HUES6 (cell line): ENCODE data around the gene FA2H.

Experiments
- H3K27ac ChIP-seq: 2 replicates; pipeline ENCODE4 v1.7.0; 2013; ENCODE audit warnings: low read depth, mild to moderate bottlenecking, low read length, inconsistent platforms
- H3K27me3 ChIP-seq: 2 replicates; pipeline ENCODE4 v1.6.1; 2013; ENCODE audit warnings: low read length; ENCODE audit not compliant: control insufficient read depth, insufficient read depth
- H3K36me3 ChIP-seq: 2 replicates; pipeline ENCODE4 v1.6.1; 2013; ENCODE audit warnings: low read length; ENCODE audit not compliant: control insufficient read depth, insufficient read depth
- H3K4me1 ChIP-seq: 2 replicates; pipeline ENCODE4 v1.6.1; 2013; ENCODE audit warnings: low read length; ENCODE audit not compliant: control insufficient read depth, insufficient read depth
- H3K4me3 ChIP-seq: 2 replicates; pipeline ENCODE4 v1.5.1; 2013; ENCODE audit warnings: low read depth, low read length
- H3K9ac ChIP-seq: one replicate; pipeline ENCODE4 v1.6.1; 2013; ENCODE audit warnings: mild to moderate bottlenecking, low read length
- H3K9me3 ChIP-seq: 2 replicates; pipeline ENCODE4 v1.6.1; 2013; ENCODE audit warnings: low read depth, low read length; ENCODE audit not compliant: control insufficient read depth, insufficient read depth

FA2H gene

GRCh38 chr16:74734361-74735161, 40.1 kb downstream of the FA2H start:
- 0 out of 2 replicates have a peak overlapping the region, but pooled peaks have one; percentile 13 for H3K27ac ChIP-seq
- no peaks in the 10 kb centered on the region for H3K9me3 ChIP-seq
- H3K9ac ChIP-seq = peak overlapping the region; percentile 40
- peaks cover 56% of the 10 kb centered on the region for H3K4me1 ChIP-seq
- H3K36me3 ChIP-seq = no peaks in the 10 kb centered on the region
- no peaks in the 10 kb centered on the region for H3K27me3 ChIP-seq
- no peak overlapping the region; the same call in 1 of the 2 replicates for H3K4me3 ChIP-seq

- no peaks in the 10 kb centered on the region for H3K27me3 ChIP-seq
- H3K4me3 ChIP-seq = no peak overlapping the region
Measured at GRCh38 chr16:74732707-74733350, 41.8 kb downstream of the FA2H start.

GRCh38 chr16:74731853-74732477, 42.7 kb downstream of the FA2H start:
- Histone ChIP-seq H3K4me1 (peaks cover 43% of the 10 kb centered on the region), H3K27ac (no peak overlapping the region), H3K9ac (no peak overlapping the region), H3K9me3 (peaks cover 5% of the 10 kb centered on the region; the same call in 1 of the 2 replicates), H3K36me3 (no peaks in the 10 kb centered on the region), H3K27me3 (no peaks in the 10 kb centered on the region), H3K4me3 (no peak overlapping the region)

More at GRCh38 chr16:74732707-74733350, 41.8 kb downstream of the FA2H start:
- Histone ChIP-seq H3K9ac (no peak overlapping the region), H3K36me3 (no peaks in the 10 kb centered on the region), H3K4me1 (peaks cover 50% of the 10 kb centered on the region), H3K27ac (no peak overlapping the region), H3K9me3 (no peaks in the 10 kb centered on the region)

- Histone ChIP-seq H3K4me1 (peaks cover 32% of the 10 kb centered on the region), H3K27me3 (no peaks in the 10 kb centered on the region), H3K36me3 (no peaks in the 10 kb centered on the region), H3K27ac (no peak overlapping the region), H3K4me3 (no peak overlapping the region), H3K9me3 (peaks cover 8% of the 10 kb centered on the region; the same call in 1 of the 2 replicates), H3K9ac (peak overlapping the region; percentile 39)
Measured at GRCh38 chr16:74729783-74730683, 44.6 kb downstream of the FA2H start.

- Histone ChIP-seq H3K27ac (no peak overlapping the region), H3K36me3 (no peaks in the 10 kb centered on the region), H3K9me3 (peaks cover 8% of the 10 kb centered on the region; the same call in 1 of the 2 replicates), H3K4me3 (no peak overlapping the region), H3K27me3 (no peaks in the 10 kb centered on the region), H3K9ac (no peak overlapping the region), H3K4me1 (peaks cover 15% of the 10 kb centered on the region)
Measured at GRCh38 chr16:74727903-74728302, 46.7 kb downstream of the FA2H start.

- no peak overlapping the region for H3K9ac ChIP-seq
- no peaks in the 10 kb centered on the region for H3K27me3 ChIP-seq
- H3K4me1 ChIP-seq = peaks cover 15% of the 10 kb centered on the region
- no peak overlapping the region for H3K27ac ChIP-seq
- peaks cover 8% of the 10 kb centered on the region; the same call in 1 of the 2 replicates for H3K9me3 ChIP-seq
- H3K4me3 ChIP-seq = no peak overlapping the region
- H3K36me3 ChIP-seq = no peaks in the 10 kb centered on the region
Measured at GRCh38 chr16:74726716-74727115, 47.9 kb downstream of the FA2H start.

- H3K27ac ChIP-seq = no peak overlapping the region
- H3K9me3 ChIP-seq = peaks cover 8% of the 10 kb centered on the region; the same call in 1 of the 2 replicates
- H3K36me3 ChIP-seq = no peaks in the 10 kb centered on the region
- H3K4me1 ChIP-seq = peaks cover 15% of the 10 kb centered on the region
- H3K4me3 ChIP-seq = no peak overlapping the region
- H3K9ac ChIP-seq = no peak overlapping the region
- no peaks in the 10 kb centered on the region for H3K27me3 ChIP-seq
Measured at GRCh38 chr16:74725651-74726455, 48.8 kb downstream of the FA2H start.

- peaks cover 8% of the 10 kb centered on the region; the same call in 1 of the 2 replicates for H3K9me3 ChIP-seq
- H3K9ac ChIP-seq = no peak overlapping the region
- no peak overlapping the region for H3K4me3 ChIP-seq
- peaks cover 7% of the 10 kb centered on the region for H3K4me1 ChIP-seq
- no peaks in the 10 kb centered on the region for H3K36me3 ChIP-seq
- no peak overlapping the region for H3K27ac ChIP-seq
- H3K27me3 ChIP-seq = no peaks in the 10 kb centered on the region
Measured at GRCh38 chr16:74724820-74725549, 49.6 kb downstream of the FA2H start.

- Histone ChIP-seq H3K27me3 (no peaks in the 10 kb centered on the region), H3K36me3 (no peaks in the 10 kb centered on the region), H3K9me3 (peaks cover 8% of the 10 kb centered on the region; the same call in 1 of the 2 replicates), H3K4me3 (no peak overlapping the region), H3K9ac (no peak overlapping the region), H3K27ac (no peak overlapping the region), H3K4me1 (no peaks in the 10 kb centered on the region)
Measured at GRCh38 chr16:74723256-74723655, 51.4 kb downstream of the FA2H start.
